ENCODE data around the gene ZNF607. TPM values are rescaled to one million over a fixed set of nuclear protein-coding genes. Genes with fewer than 3 reads are reported as not detected.
A peak's percentile ranks its signal among the peaks of the same experiment; 100 is the strongest.
"Not testable (repeated sequence)": the region's sequence is repeated elsewhere in the genome, so short reads cannot be mapped to it uniquely, and the experiment has no call there.

ZNF607 gene
- total RNA-seq, 4 donors from 2014 or later: 1.9 to 6.9 (median 6.7) TPM

DNA sequence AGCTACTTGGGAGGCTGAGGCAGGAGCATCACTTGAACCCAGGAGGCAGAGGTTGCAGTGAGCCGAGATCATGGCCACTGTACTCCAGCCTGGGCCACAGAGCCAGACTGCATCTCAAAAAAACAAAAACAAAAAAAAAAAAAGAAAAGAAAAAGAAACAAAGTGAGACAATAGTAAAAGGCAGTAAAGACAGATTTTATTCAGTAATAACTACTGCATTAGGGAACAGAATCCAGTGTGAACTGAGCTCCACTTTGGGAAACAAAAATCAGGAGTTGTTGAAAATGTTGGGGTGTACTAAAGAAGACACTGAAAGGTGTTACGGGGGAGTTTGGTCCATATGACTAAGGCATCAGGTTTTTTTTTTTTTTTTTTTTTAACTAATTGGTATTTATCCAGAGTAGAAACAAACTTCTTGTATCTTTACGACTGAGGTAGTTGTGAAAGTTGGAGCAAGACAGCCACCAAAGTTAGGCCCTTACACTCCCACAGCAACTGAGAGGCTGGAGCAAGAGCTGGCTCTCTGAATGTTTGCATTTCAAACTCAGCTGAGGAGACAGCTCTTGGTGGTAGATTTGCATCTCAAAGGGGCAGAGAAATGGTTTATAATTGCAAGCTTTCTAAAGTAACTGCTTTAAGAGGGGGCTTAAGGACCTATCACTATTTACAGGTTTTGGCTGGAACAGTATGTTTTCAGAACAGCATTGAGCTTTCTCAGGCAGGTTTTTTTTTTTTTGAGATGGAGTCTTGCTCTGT is 24.2 kb downstream of the ZNF607 start:
- DNase-seq (ENCODE audit: low spot score in 2 of 2): no peak
- 72 to 83% methylated on average over 3 of the region's 3 CpGs for WGBS, 2 donors
- intact Hi-C loops (cut with DNase I; ENCODE audit: low total_unique reads): no loop called here
- no peak overlapping the region for H3K4me3 ChIP-seq (ENCODE audit: low read depth, poor library complexity, severe bottlenecking)
- TF ChIP-seq, protein P1, sequence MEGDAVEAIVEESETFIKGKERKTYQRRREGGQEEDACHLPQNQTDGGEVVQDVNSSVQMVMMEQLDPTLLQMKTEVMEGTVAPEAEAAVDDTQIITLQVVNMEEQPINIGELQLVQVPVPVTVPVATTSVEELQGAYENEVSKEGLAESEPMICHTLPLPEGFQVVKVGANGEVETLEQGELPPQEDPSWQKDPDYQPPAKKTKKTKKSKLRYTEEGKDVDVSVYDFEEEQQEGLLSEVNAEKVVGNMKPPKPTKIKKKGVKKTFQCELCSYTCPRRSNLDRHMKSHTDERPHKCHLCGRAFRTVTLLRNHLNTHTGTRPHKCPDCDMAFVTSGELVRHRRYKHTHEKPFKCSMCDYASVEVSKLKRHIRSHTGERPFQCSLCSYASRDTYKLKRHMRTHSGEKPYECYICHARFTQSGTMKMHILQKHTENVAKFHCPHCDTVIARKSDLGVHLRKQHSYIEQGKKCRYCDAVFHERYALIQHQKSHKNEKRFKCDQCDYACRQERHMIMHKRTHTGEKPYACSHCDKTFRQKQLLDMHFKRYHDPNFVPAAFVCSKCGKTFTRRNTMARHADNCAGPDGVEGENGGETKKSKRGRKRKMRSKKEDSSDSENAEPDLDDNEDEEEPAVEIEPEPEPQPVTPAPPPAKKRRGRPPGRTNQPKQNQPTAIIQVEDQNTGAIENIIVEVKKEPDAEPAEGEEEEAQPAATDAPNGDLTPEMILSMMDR (IDR thresholded peaks at IDR 0.05): no peak
- no peak for TF ChIP-seq POLR2A (IDR thresholded peaks at IDR 0.05)

DNA sequence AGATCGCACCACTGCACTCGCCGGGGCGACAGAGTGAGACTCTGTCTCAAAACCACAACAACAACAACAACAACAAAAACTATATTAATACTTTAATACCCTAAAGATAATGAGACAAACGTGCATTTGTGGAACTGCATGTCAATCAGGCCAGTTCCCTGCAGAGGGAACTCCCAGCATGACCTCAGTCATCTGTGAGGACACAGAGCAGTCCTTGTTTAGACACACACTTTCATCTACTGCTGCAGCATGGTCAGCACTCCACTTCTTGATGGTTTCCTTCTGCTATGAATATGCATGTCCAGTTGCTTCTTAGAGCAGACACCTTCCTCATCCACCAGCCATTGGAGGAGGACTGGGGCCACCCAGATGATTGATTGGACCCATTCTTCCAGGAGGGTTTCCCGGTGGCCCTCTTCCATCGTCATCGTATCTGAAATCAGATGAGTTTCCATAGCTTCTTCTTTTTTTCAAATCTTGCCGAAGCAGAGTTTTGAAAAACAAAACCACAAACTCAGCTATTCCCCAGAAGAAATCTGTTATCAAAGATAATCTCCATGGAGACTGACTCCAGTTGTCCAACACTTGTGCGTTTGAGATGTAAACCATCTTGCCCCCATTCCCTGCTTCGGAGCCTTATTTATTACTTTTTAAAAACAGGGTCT is 26.5 kb downstream of the ZNF607 start:
- intact Hi-C loops (cut with DNase I; ENCODE audit: low total_unique reads): no loop called here
- DNase-seq (ENCODE audit: low spot score in 2 of 2): no peak
- 79 to 85% methylated on average over 11 of the region's 11 CpGs for WGBS, 2 donors

DNA sequence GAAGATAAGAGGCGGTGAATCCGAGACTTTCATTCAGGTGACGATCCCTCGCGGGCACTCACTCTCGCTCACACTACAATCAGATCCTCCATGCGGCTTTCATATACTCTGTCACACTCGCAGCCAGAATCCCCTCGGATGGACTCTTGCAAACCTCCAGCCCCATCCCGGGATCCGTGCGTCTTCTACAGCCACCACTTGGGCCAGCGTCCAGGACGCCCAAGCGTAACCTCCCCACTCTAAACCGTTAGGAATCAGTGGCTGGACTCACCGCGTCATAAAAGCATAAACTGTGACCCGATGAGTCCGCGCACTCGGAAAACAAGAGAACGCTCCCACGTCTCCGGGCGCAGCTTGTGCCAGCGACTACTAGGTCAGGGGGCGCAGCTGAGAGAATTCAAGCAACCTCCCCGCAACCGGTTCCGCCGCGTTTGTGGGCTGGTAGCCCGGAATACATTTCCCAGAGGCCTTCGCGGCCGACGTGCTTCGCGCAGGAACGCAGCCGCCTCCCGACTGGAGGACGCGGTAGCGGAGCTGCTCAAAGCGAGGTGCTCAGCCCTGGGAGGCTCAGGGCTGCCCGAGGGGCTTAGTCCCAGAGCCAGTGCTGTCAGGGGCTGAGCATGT is 27.6 kb downstream of the ZNF607 start:
- DNase-seq (ENCODE audit: low spot score in 2 of 2): peak; percentile 57 to 93
- intact Hi-C loops (cut with DNase I; ENCODE audit: low total_unique reads): no loop called here
- TF ChIP-seq, protein P1 (IDR thresholded peaks at IDR 0.05): no peak
- TF ChIP-seq POLR2A (IDR thresholded peaks at IDR 0.05): no peak
- WGBS, 2 donors: 0 to 1% methylated on average over 40 to 48 of the region's 48 CpGs
- H3K4me3 ChIP-seq (ENCODE audit: low read depth, poor library complexity, severe bottlenecking): peak overlapping the region; percentile 53

More for the DNA sequence above, 26.5 kb downstream of the ZNF607 start:
- H3K4me3 ChIP-seq (ENCODE audit: low read depth, poor library complexity, severe bottlenecking): no peak overlapping the region
- TF ChIP-seq, protein P1 (IDR thresholded peaks at IDR 0.05): no peak
- TF ChIP-seq POLR2A (IDR thresholded peaks at IDR 0.05): no peak

DNA sequence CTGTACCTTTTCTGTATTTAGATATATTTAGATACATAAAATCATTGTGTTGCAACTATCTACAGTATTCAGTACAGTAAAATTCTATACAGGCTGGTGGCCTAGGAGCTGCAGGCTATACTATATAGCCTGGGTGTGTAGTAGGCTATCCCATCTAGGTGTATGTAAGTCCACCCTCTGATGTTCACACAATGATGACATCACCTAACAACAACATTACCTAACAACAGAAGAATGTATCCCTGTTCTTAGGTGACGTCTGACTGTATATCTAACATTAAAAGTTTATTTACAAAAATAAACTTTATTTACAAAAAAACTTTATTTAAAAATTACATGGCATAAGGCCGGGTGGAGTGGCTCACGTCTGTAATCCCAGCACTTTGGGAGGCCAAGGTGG is 36.0 kb downstream of the ZNF607 start:
- TF ChIP-seq POLR2A (IDR thresholded peaks at IDR 0.05): no peak
- TF ChIP-seq, protein P1 (IDR thresholded peaks at IDR 0.05): no peak
- WGBS, 2 donors: 89 to 93% methylated on average over 3 of the region's 3 CpGs
- DNase-seq (ENCODE audit: low spot score in 2 of 2): no peak
- intact Hi-C loops (cut with DNase I; ENCODE audit: low total_unique reads): no loop called here
- H3K4me3 ChIP-seq (ENCODE audit: low read depth, poor library complexity, severe bottlenecking): no peak overlapping the region

DNA sequence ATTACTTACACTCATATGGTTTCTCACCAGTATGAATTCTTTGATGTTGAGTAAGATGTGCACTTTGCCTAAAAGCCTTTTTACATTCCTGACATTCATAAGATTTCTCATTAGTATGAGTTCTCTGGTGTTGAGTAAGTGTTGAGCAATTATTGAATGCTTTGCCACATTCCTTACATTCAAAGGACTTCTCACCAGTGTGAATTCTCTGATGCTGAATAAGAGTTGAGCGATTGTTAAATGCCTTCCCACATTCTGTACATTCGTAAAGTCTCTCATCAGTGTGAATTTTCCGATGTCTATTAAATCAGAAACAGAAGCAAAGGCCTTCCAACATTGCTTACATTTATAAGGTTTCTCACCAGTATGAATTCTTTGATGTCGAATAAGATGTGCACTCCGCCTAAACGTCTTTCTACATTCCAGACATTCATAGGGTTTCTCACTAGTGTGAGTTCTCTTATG is 50.1 kb downstream of the ZNF607 start:
- no peak for DNase-seq (ENCODE audit: low spot score in 2 of 2)
- 89 to 93% methylated on average over 6 of the region's 6 CpGs for WGBS, 2 donors
- intact Hi-C loops (cut with DNase I; ENCODE audit: low total_unique reads): no loop called here
- H3K4me3 ChIP-seq (ENCODE audit: low read depth, poor library complexity, severe bottlenecking): no peak overlapping the region
- TF ChIP-seq POLR2A (IDR thresholded peaks at IDR 0.05): no peak
- TF ChIP-seq, protein P1 (IDR thresholded peaks at IDR 0.05): no peak

DNA sequence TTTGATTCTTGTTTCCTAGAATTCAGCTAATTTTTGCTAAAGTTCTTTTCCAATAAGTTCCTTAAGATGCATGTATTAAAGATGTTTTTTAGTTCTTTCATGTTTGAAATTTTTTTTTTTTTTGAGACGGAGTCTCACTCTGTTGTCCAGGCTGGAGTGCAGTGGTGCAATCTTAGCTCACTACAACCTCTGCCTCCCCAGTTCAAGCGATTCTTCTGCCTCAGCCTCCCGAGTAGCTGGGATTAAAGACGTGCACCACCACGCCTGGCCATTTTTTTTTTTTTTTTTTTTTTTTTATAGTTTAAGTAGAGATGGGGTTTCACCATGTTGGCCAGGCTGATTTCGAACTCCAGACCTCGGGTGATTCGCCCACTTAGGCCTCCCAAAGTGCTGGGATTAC is 62.4 kb downstream of the ZNF607 start:
- WGBS, 2 donors: 93 to 94% methylated on average over 8 of the region's 8 CpGs
- intact Hi-C loops (cut with DNase I; ENCODE audit: low total_unique reads); DNase-seq (ENCODE audit: low spot score in 2 of 2); H3K4me3 ChIP-seq (ENCODE audit: low read depth, poor library complexity, severe bottlenecking): not testable (repeated sequence)

Measured in lower leg skin (tissue), 4 donors.